Pancreas (tissue), 10 donors: Measurements from ENCODE around the gene ERN1. TPM values are rescaled to one million over a fixed set of nuclear protein-coding genes. Genes with fewer than 3 reads are reported as not detected.
"Not testable (repeated sequence)": the region's sequence is repeated elsewhere in the genome, so short reads cannot be mapped to it uniquely, and the experiment has no call there.

Experiments
- ATAC-seq, 4 donors: fragments of 200-7000 bp; cut with Tn5 transposase; one replicate each; pipeline versions ENCODE4 v1.8.0 to v1.9.1; 2020; ENCODE audit warnings: mild to moderate bottlenecking in 4 of 4, moderate library complexity in 4 of 4
- DNase-seq, 6 donors: peaks; one replicate each; pipeline ENCODE4 v3.0.0-alpha.2; 2020
- FAIRE-seq: peaks from 2 replicates; lab custom pipeline; 2012; peaks lifted over from hg19 to GRCh38; lab: Jason Lieb, UNC
- H3K27ac ChIP-seq, 4 donors: fragments of 200-600 bp; sonication (generic); 1 replicate in 3 of 4; 2 replicates in 1 of 4; pipeline versions ENCODE4 v1.5.0 to v1.8.0; 2020
- H3K27me3 ChIP-seq, 4 donors: fragments of 200-600 bp; one replicate each; pipeline ENCODE4 v1.8.0; 2021
- H3K36me3 ChIP-seq, 3 donors: fragments of 200-600 bp; sonication (generic) in 1 of 3; one replicate each; pipeline versions ENCODE4 v1.5.0 to v1.8.0; 2020 to 2021
- H3K4me1 ChIP-seq, 3 donors: fragments of 200-600 bp; one replicate each; pipeline ENCODE4 v1.8.0; 2021
- H3K4me3 ChIP-seq, 4 donors: fragments of 200-600 bp; sonication (generic) in 2 of 4; one replicate each; pipeline versions ENCODE4 v1.5.0 to v1.8.0; 2020 to 2021
- H3K9me3 ChIP-seq, 4 donors: fragments of 200-600 bp; one replicate each; pipeline ENCODE4 v1.8.0; 2021
- WGBS, 2 donors: extraction: QIAGEN DNeasy Blood & Tissue Kit; methylation state at CpG; one replicate each; pipeline ENCODE4 v1.1.7; 2013; 5-methylcytosine and 5-hydroxymethylcytosine counted together
- intact Hi-C, 3 donors: fragments of 100-400 bp; cut with DNase I; formaldehyde crosslinking; loops; one replicate each; pipeline versions ENCODE4 v1.11.1 to v1.14.2; 2022
- polyA plus RNA-seq, 2 donors: library from polyadenylated mRNA; stranded (reverse); fragments of 200-250 nt; gene quantifications; one replicate each; pipeline ENCODE4 v1.2.3, GENCODE V29; 2013
- total RNA-seq, 6 donors: library from RNA; stranded (reverse); fragmentation: NEBNext Ultra II Directional in 4 of 6; extraction: Animal tissue kit (Norgen Biotek cat#: 25700) in 4 of 6; gene quantifications; one replicate each; pipeline versions ENCODE4 v1.2.1 to v1.2.4, GENCODE V29; 2021 to 2023
- TF ChIP-seq, protein P1 (sequence below), 4 donors: fragments of 200-600 bp; sonication (generic) in 3 of 4; IDR thresholded peaks; one replicate each; pipeline versions ENCODE4 v1.5.0 to v1.8.0; 2021; ENCODE audit warnings: antibody characterized with exemption in 4 of 4
- donor health status: healthy with polysubstance abuse.
- donor health status: DM: no; HTN: no; CAD: no; lungs with moderate emphysema.
- donor health status: DM: no; HTN: no; CAD: no.
- donor health status: control.
- donor health status: control.
- donor health status: Bipolar disorder and iron deficiency.
- donor health status: DM: yes; HTN: yes; CAD: no.
- donor health status: DM: no; HTN: no; CAD: no.
- donor health status: DM: no; HTN: no; CAD: no.
- donor health status: DM: yes; HTN: yes; CAD: no.

The ERN1 gene
- total RNA-seq (100 to 1,000 TPM in 1 of 6 donors, 10 to 100 TPM in 5; 37.0 to 151 (median 42.9) TPM), polyA plus RNA-seq (10 to 100 TPM; 10.4 to 19.8 TPM)

DNA sequence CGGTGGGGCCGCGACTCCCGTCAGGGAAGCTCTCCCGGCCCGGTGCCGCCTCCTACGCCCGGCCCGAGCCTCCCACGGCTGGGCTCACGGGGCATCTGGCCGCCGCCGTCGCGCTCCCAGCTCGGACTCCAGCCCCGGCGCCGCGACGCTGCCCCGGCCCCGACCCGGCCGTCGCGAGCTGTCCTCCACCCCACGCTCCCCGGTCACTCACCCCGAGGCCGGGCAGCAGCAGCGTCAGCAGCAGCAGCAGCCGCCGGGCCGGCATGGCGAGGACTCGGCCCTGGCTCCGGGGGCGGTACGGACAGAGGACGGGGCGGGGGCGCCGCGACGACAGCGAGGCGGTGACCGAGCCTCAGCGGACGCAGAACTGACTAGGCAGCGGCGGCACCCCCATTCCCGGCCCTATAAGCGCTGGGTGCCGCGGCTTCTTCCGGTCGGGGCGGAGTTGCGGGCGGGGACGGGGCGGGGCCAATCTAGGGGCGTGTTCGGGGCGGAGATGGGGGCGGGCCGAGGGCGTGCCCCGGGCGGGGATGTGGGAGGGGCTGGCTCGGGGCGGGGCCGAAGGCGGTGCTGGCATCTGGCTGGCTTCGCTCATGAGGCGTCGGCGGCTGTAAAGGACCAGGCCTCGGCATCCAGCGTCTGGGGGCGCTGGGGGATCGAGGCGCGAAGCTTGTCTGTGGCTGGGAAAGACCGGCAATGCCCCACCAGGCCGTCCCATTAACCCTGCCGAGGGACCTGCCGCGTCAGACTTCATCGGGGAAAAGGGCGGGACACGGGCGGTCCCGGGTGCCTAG, at the start of gene ERN1:
ERN1 (minus strand) TSS at position 380 of the 794 bp plus-strand sequence; CDS start at position 265, 115 bp downstream.
- H3K27ac ChIP-seq = peak within 1 kb of the TSS; percentile 93 to 98 (median 95)
- WGBS, 2 donors = 2 to 3% methylated on average over 80 to 98 of the region's 98 CpGs
- H3K36me3 ChIP-seq = no peaks in the 10 kb centered on the region
- peak within 1 kb of the TSS; percentile 31 to 94 (median 87) for H3K4me3 ChIP-seq
- intact Hi-C loops = loop anchor here (5.0 to 10.0 kb wide), 6 partner anchors 58 to 215 kb away; partner anchors contain the start of genes CSHL1 (in 2 of the 3), GH1 (in 2 of the 3) and ICAM2 (in 1 of the 3)
- DNase-seq (peak; percentile 91 to 99 (median 94)), ATAC-seq (peak; percentile 88 to 95 (median 90)), FAIRE-seq (no peak)
- no peaks in the 10 kb centered on the region for H3K9me3 ChIP-seq
- TF ChIP-seq, protein P1, sequence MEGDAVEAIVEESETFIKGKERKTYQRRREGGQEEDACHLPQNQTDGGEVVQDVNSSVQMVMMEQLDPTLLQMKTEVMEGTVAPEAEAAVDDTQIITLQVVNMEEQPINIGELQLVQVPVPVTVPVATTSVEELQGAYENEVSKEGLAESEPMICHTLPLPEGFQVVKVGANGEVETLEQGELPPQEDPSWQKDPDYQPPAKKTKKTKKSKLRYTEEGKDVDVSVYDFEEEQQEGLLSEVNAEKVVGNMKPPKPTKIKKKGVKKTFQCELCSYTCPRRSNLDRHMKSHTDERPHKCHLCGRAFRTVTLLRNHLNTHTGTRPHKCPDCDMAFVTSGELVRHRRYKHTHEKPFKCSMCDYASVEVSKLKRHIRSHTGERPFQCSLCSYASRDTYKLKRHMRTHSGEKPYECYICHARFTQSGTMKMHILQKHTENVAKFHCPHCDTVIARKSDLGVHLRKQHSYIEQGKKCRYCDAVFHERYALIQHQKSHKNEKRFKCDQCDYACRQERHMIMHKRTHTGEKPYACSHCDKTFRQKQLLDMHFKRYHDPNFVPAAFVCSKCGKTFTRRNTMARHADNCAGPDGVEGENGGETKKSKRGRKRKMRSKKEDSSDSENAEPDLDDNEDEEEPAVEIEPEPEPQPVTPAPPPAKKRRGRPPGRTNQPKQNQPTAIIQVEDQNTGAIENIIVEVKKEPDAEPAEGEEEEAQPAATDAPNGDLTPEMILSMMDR (IDR thresholded peaks at IDR 0.05) = no peak
- no peaks in the 10 kb centered on the region for H3K27me3 ChIP-seq
- peaks cover 4 to 25% (median 6%) of the 10 kb centered on the region in 3 donors for H3K4me1 ChIP-seq

DNA sequence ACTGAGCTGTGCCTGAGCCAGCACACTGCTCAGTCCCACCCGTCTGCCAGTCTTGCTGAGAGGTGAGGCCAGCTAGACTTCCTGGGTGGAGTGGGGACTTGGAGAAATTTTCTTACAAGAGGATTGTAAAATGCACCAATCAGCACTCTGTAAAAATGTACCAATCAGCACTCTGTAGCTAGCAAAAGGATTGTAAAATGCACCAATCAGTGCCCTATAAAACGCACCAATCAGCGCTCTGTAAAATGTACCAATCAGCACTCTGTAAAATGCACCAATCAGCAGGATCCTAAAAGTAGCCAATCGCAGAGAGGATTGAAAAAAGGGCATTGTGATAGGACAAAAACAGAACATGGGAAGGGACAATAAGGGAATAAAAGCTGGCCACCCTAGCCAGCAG, 49.1 kb upstream of the ERN1 start:
- DNase-seq, H3K36me3 ChIP-seq, H3K4me3 ChIP-seq, H3K27ac ChIP-seq, intact Hi-C loops, FAIRE-seq, ATAC-seq, H3K27me3 ChIP-seq, H3K9me3 ChIP-seq: not testable (repeated sequence)
- WGBS, 2 donors = 46 to 47% methylated on average over 4 of the region's 4 CpGs
- peaks cover 10 to 38% (median 19%) of the 10 kb centered on the region in 3 donors for H3K4me1 ChIP-seq

DNA sequence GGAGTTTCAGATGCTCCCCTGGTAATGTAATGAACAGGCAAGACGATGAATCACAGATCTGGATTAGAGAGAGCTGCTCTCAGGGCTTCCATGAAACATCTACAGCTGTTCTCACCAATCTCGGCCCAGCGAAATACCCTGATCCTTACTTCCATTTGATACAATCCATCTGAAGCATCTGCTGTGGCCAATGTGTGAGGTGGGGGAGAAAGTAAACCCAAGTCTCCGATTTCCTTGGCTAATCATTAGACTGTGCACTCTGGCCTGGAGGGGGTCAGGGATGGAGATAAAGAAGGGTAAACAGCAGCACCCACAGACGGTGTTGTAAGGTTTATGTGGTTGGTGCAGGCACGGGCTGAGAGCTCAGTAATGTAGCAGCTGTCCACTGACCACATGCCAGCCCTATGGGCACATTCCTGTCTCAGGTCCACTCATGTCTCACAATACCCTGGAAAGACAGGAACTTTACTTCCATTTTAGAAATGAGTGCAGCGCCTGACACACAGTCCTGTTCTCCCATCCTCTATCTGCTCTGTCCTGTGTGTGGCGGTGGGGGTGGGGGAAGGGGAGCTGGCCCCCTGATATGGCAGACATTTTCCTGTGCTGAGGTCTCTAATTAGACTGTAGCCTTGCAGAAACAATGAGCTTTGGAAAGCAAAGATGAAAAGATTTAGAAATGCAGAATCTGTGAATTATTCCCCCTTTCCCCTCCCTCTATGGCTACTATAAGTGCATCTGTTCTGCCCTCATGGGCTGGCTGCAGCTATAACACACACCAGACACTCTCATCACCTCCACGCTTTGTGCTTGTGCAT, 48.3 kb upstream of the ERN1 start:
- ATAC-seq = peak; percentile 20 to 63 (median 42)
- peak in 1 of 6 donors; percentile 63 for DNase-seq
- H3K9me3 ChIP-seq = no peaks in the 10 kb centered on the region
- peaks cover 10 to 38% (median 19%) of the 10 kb centered on the region in 3 donors for H3K4me1 ChIP-seq
- H3K4me3 ChIP-seq = no peak overlapping the region
- no peaks in the 10 kb centered on the region for H3K27me3 ChIP-seq
- FAIRE-seq = no peak
- WGBS, 2 donors = 47 to 51% methylated on average over 9 of the region's 9 CpGs
- intact Hi-C loops = no loop called here
- no peaks in the 10 kb centered on the region for H3K36me3 ChIP-seq
- H3K27ac ChIP-seq = peak overlapping the region in 1 of 4 donors; percentile 4
- TF ChIP-seq, protein P1 (IDR thresholded peaks at IDR 0.05) = no peak

DNA sequence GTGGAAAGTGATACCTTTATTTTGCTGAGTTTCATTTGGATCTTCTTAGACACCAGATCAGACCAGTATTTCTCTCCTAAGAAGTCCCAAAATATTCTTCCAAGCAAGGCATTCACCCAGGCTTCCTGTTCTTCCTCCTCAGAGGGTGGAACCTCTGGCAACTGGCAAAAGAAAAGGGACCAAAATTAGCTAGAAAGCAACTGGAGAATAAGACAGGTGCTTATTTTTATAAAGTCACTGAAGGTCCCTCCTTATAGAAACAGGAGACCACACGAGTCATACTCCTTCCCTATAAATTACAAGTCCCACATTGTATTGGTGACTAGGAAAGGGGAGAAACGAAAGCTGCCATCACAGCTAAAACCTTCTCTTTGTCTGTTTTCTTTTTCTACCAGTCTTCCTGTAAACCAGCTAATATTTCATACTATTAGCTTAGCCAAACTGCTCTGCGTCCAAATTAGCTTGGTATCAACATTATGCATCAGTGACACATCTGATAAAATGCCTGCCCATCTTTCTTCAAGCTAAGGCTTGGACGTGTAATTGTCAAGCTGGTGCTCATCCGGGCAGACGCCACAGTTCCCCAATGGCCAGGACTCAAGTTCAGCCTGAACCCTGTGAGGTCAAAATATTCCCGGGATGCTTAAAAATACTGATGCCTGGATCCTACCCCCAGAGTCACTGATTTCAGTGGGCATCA, 47.5 kb upstream of the ERN1 start:
- 81 to 82% methylated on average over 7 of the region's 7 CpGs for WGBS, 2 donors
- no peaks in the 10 kb centered on the region for H3K36me3 ChIP-seq
- no peak overlapping the region for H3K4me3 ChIP-seq
- intact Hi-C loops = no loop called here
- H3K27ac ChIP-seq = no peak overlapping the region
- H3K27me3 ChIP-seq = no peaks in the 10 kb centered on the region
- H3K9me3 ChIP-seq = no peaks in the 10 kb centered on the region
- H3K4me1 ChIP-seq = peaks cover 10 to 38% (median 19%) of the 10 kb centered on the region in 3 donors
- DNase-seq = no peak
- no peak for FAIRE-seq
- TF ChIP-seq, protein P1 (IDR thresholded peaks at IDR 0.05) = no peak
- ATAC-seq = no peak
